Activated CD4-positive, alpha-beta T cell treated with anti-CD3 and anti-CD28 coated beads for 36 hours (primary cell): ENCODE measurements around the gene TEX54. TPM values are rescaled to one million over a fixed set of nuclear protein-coding genes. Genes with fewer than 3 reads are reported as not detected.

ENCODE experiments used
- ATAC-seq: fragments of 200-7000 bp; cut with Tn5 transposase; one replicate; pipeline ENCODE4 v1.10.0; 2021; ENCODE audit warnings: mild to moderate bottlenecking, moderate library complexity
- CTCF ChIA-PET: fragments of 350-600 bp; sonication (Branson Sonifier 250); formaldehyde crosslinking; loops from one replicate; lab custom pipeline; 2021; ENCODE audit warnings: antibody characterized with exemption; lab: Charles Lee
- POLR2A ChIA-PET: fragments of 350-600 bp; sonication (Branson Sonifier 250); formaldehyde crosslinking; loops from one replicate; lab custom pipeline; 2021; ENCODE audit warnings: antibody characterized with exemption, inconsistent platforms; lab: Charles Lee
- DNase-seq: peaks from one replicate; pipeline ENCODE4 v3.0.0-alpha.2; 2020
- H3K27ac Mint-ChIP-seq: one replicate; pipeline ENCODE4 v1.8.0; 2021; ENCODE audit warnings: mixed read lengths
- H3K27me3 Mint-ChIP-seq: one replicate; pipeline ENCODE4 v1.8.0; 2021; ENCODE audit warnings: mixed read lengths
- H3K36me3 Mint-ChIP-seq: one replicate; pipeline ENCODE4 v1.8.0; 2021; ENCODE audit warnings: low read depth, mixed read lengths
- H3K4me1 Mint-ChIP-seq: one replicate; pipeline ENCODE4 v1.8.0; 2021; ENCODE audit warnings: mixed read lengths
- H3K4me3 Mint-ChIP-seq: one replicate; pipeline ENCODE4 v1.8.0; 2021; ENCODE audit warnings: mild to moderate bottlenecking, moderate library complexity, mixed read lengths
- H3K9me3 Mint-ChIP-seq: one replicate; pipeline ENCODE4 v1.8.0; 2021; ENCODE audit warnings: low read depth, mixed read lengths
- intact Hi-C, 2 experiments: fragments of 100-400 bp; cut with DNase I in 1 of 2; cut with micrococcal nuclease in 1 of 2; formaldehyde crosslinking; loops; one replicate each; pipeline versions ENCODE4 v1.14.2 to v1.15.1; 2022 to 2024; cut with DNase I, micrococcal nuclease
- total RNA-seq, 2 experiments: library from RNA; stranded (reverse); gene quantifications; one replicate each; pipeline ENCODE4 v1.2.3, GENCODE V29; 2021

Gene TEX54
- total RNA-seq, 2 experiments from 2014 or later: 0.42 TPM; not detected in 1

- intact Hi-C loops: loop anchor here (1.0 to 2.0 kb wide), 16 partner anchors 14 to 232 kb away; partner anchors contain the start of genes TMEM179B (in 2 of the 2), TMEM223 (in 2 of the 2), WDR74 (in 2 of the 2) and HNRNPUL2 (in 1 of the 2)
- Mint-ChIP-seq H3K27me3 (no peaks in the 10 kb centered on the region), H3K4me3 (peak overlapping the region; percentile 99), H3K4me1 (peaks cover 29% of the 10 kb centered on the region), H3K9me3 (no peaks in the 10 kb centered on the region), H3K36me3 (peaks cover 29% of the 10 kb centered on the region), H3K27ac (peak overlapping the region; percentile 96)
- ChIA-PET CTCF (interaction anchor here (0.6 to 3.2 kb wide), 9 partner anchors 14 to 843 kb away, joined by 3 to 24 read pairs (median 3); partner anchors contain the start of gene TMEM179B), POLR2A (interaction anchor here (0.6 to 2.2 kb wide), 12 partner anchors 18 to 165 kb away, joined by 3 to 27 read pairs (median 4); partner anchors contain the start of genes SLC3A2, STX5, TMEM179B and ZBTB3)
- ATAC-seq (peak; percentile 20), DNase-seq (peak; percentile 56)
Observed at GRCh38 chr11:62805961-62806441, 26.6 kb downstream of the TEX54 start.

GRCh38 chr11:62805076-62805892, 27.4 kb downstream of the TEX54 start, which contains the start of gene NXF1:
Gene NXF1, minus strand, starts transcription at chr11:62805440. Its CDS starts 84 bp downstream, at chr11:62805356.
- intact Hi-C loops: loop anchor here (1.0 to 2.0 kb wide), 16 partner anchors 13 to 231 kb away; partner anchors contain the start of genes TMEM179B (in 2 of the 2), TMEM223 (in 2 of the 2), WDR74 (in 2 of the 2) and HNRNPUL2 (in 1 of the 2)
- CTCF ChIA-PET: interaction anchor here (0.6 to 3.2 kb wide), 8 partner anchors 15 to 844 kb away, joined by 3 to 24 read pairs (median 3); partner anchors contain the start of gene TMEM179B
- no peaks in the 10 kb centered on the region for H3K27me3 Mint-ChIP-seq

GRCh38 chr11:62804310-62805075, 28.1 kb downstream of the TEX54 start:
- POLR2A ChIA-PET: interaction anchor here (0.6 to 2.1 kb wide), 13 partner anchors 9 to 213 kb away, joined by 3 to 10 read pairs (median 5); partner anchors contain the start of genes STX5, TMEM223, TUT1 and UQCC3
- Mint-ChIP-seq H3K27me3 (no peaks in the 10 kb centered on the region), H3K9me3 (no peaks in the 10 kb centered on the region), H3K27ac (peak overlapping the region; percentile 97), H3K36me3 (peaks cover 41% of the 10 kb centered on the region), H3K4me1 (peaks cover 32% of the 10 kb centered on the region), H3K4me3 (peak overlapping the region; percentile 99)
- intact Hi-C loops: loop anchor here (1.0 to 2.0 kb wide), 16 partner anchors 12 to 230 kb away; partner anchors contain the start of genes TMEM179B (in 2 of the 2), TMEM223 (in 2 of the 2), WDR74 (in 2 of the 2) and HNRNPUL2 (in 1 of the 2)
- CTCF ChIA-PET: interaction anchor here (0.7 to 1.0 kb wide), 3 partner anchors 12 to 98 kb away, joined by 4 to 5 read pairs (median 4); partner anchors contain the start of gene TMEM179B
- ATAC-seq (peak; percentile 53), DNase-seq (peak; percentile 59)

More at GRCh38 chr11:62805076-62805892, 27.4 kb downstream of the TEX54 start, which contains the start of gene NXF1:
- ATAC-seq (peak; percentile 79), DNase-seq (peak; percentile 97)
- POLR2A ChIA-PET: interaction anchor here (0.5 to 2.2 kb wide), 14 partner anchors 13 to 164 kb away, joined by 3 to 27 read pairs (median 4); partner anchors contain the start of genes SLC3A2, STX5, TMEM179B and ZBTB3
- Mint-ChIP-seq H3K4me3 (peak within 1 kb of the TSS; percentile 99), H3K4me1 (peaks cover 29% of the 10 kb centered on the region), H3K36me3 (peaks cover 33% of the 10 kb centered on the region), H3K9me3 (no peaks in the 10 kb centered on the region), H3K27ac (peak within 1 kb of the TSS; percentile 97)

GRCh38 chr11:62801071-62801470, 31.6 kb downstream of the TEX54 start:
- no peak for ATAC-seq
- DNase-seq: no peak
- ChIA-PET POLR2A (interaction anchor here (0.5 to 2.2 kb wide), 5 partner anchors 9 to 50 kb away, joined by 5 to 13 read pairs (median 6); partner anchors contain the start of genes STX5, TEX54 and TMEM223), CTCF (interaction anchor here (0.8 to 1.3 kb wide), 3 partner anchors 10 to 15 kb away, joined by 3 to 6 read pairs (median 4); no protein-coding TSS in a partner anchor)
- no peak overlapping the region for H3K4me3 Mint-ChIP-seq
- no peaks in the 10 kb centered on the region for H3K9me3 Mint-ChIP-seq
- intact Hi-C loops: no loop called here
- no peaks in the 10 kb centered on the region for H3K27me3 Mint-ChIP-seq
- no peak overlapping the region for H3K27ac Mint-ChIP-seq
- H3K4me1 Mint-ChIP-seq: peaks cover 26% of the 10 kb centered on the region
- H3K36me3 Mint-ChIP-seq: peaks cover 68% of the 10 kb centered on the region

GRCh38 chr11:62799486-62799885, 33.2 kb downstream of the TEX54 start:
- ATAC-seq: no peak
- Mint-ChIP-seq H3K36me3 (peaks cover 81% of the 10 kb centered on the region), H3K4me3 (no peak overlapping the region)

GRCh38 chr11:62796281-62796680, 36.4 kb downstream of the TEX54 start:
- intact Hi-C loops: no loop called here
- no peaks in the 10 kb centered on the region for H3K9me3 Mint-ChIP-seq
- ATAC-seq (no peak), DNase-seq (no peak)
- peaks cover 15% of the 10 kb centered on the region for H3K4me1 Mint-ChIP-seq
- H3K27me3 Mint-ChIP-seq: no peaks in the 10 kb centered on the region
- H3K36me3 Mint-ChIP-seq: peaks cover 85% of the 10 kb centered on the region
- ChIA-PET POLR2A (interaction anchor here (0.6 to 1.5 kb wide), 4 partner anchors 8 to 127 kb away, joined by 4 to 11 read pairs (median 8); partner anchors contain the start of gene TMEM179B), CTCF (interaction anchor here (0.8 to 2.0 kb wide), 2 partner anchors 10 to 42 kb away, joined by 5 to 7 read pairs; partner anchors contain the start of gene ZBTB3)
- no peak overlapping the region for H3K27ac Mint-ChIP-seq
- H3K4me3 Mint-ChIP-seq: no peak overlapping the region

More at GRCh38 chr11:62799486-62799885, 33.2 kb downstream of the TEX54 start:
- Mint-ChIP-seq H3K27me3 (no peaks in the 10 kb centered on the region), H3K4me1 (peaks cover 24% of the 10 kb centered on the region), H3K9me3 (no peaks in the 10 kb centered on the region), H3K27ac (peak overlapping the region; percentile 5)
- ChIA-PET POLR2A (interaction anchor here (0.6 to 2.2 kb wide), 2 partner anchors 41 to 207 kb away, joined by 4 to 13 read pairs; no protein-coding TSS in a partner anchor), CTCF (no interaction called here)
- intact Hi-C loops: no loop called here
- DNase-seq: no peak

- intact Hi-C loops: no loop called here
- POLR2A ChIA-PET: interaction anchor here (0.7 to 1.4 kb wide), 3 partner anchors 9 to 47 kb away, joined by 3 to 8 read pairs (median 4); no protein-coding TSS in a partner anchor
- CTCF ChIA-PET: interaction anchor here (0.8 to 1.0 kb wide), 2 partner anchors 36 to 67 kb away, joined by 3 read pairs; no protein-coding TSS in a partner anchor
- Mint-ChIP-seq H3K4me3 (no peak overlapping the region), H3K36me3 (peaks cover 87% of the 10 kb centered on the region), H3K27me3 (no peaks in the 10 kb centered on the region), H3K9me3 (no peaks in the 10 kb centered on the region), H3K27ac (peak overlapping the region; percentile 75), H3K4me1 (peaks cover 29% of the 10 kb centered on the region)
- no peak for DNase-seq
- no peak for ATAC-seq
Observed at GRCh38 chr11:62794201-62794775, 38.4 kb downstream of the TEX54 start.

GRCh38 chr11:62792202-62792575, 40.5 kb downstream of the TEX54 start:
- H3K36me3 Mint-ChIP-seq: peaks cover 85% of the 10 kb centered on the region
- intact Hi-C loops: loop anchor here (1.0 kb wide), 5 partner anchors 13 to 89 kb away; partner anchors contain the start of genes NXF1 (in 2 of the 2) and ZBTB3 (in 1 of the 2)

GRCh38 chr11:62791501-62792201, 41.0 kb downstream of the TEX54 start, which contains the start of gene TMEM223:
Gene TMEM223, minus strand, starts transcription at chr11:62792006. Its CDS starts 12 bp downstream, at chr11:62791994.
- peak within 1 kb of the TSS; percentile 89 for H3K4me3 Mint-ChIP-seq
- POLR2A ChIA-PET: interaction anchor here (0.6 to 2.8 kb wide), 7 partner anchors 9 to 193 kb away, joined by 3 to 13 read pairs (median 5); no protein-coding TSS in a partner anchor
- peaks cover 81% of the 10 kb centered on the region for H3K36me3 Mint-ChIP-seq
- peak; percentile 95 for DNase-seq
- CTCF ChIA-PET: interaction anchor here (1.0 to 1.2 kb wide), 2 partner anchors 9 to 19 kb away, joined by 3 to 4 read pairs; no protein-coding TSS in a partner anchor
- ATAC-seq: peak; percentile 83
- H3K27ac Mint-ChIP-seq: peak within 1 kb of the TSS; percentile 90
- peaks cover 40% of the 10 kb centered on the region for H3K4me1 Mint-ChIP-seq
- intact Hi-C loops: loop anchor here (1.0 kb wide), 5 partner anchors 14 to 90 kb away; partner anchors contain the start of genes NXF1 (in 2 of the 2) and ZBTB3 (in 1 of the 2)
- H3K9me3 Mint-ChIP-seq: no peaks in the 10 kb centered on the region
- no peaks in the 10 kb centered on the region for H3K27me3 Mint-ChIP-seq

More at GRCh38 chr11:62792202-62792575, 40.5 kb downstream of the TEX54 start:
- ChIA-PET CTCF (interaction anchor here (0.6 to 1.2 kb wide), 2 partner anchors 20 to 229 kb away, joined by 3 read pairs; no protein-coding TSS in a partner anchor), POLR2A (interaction anchor here (0.6 to 2.8 kb wide), 4 partner anchors 10 to 127 kb away, joined by 3 to 13 read pairs (median 6); partner anchors contain the start of genes C11orf98 and CSKMT)
- DNase-seq (peak; percentile 48), ATAC-seq (peak; percentile 9)
- H3K4me1 Mint-ChIP-seq: peaks cover 40% of the 10 kb centered on the region
- H3K9me3 Mint-ChIP-seq: no peaks in the 10 kb centered on the region
- no peaks in the 10 kb centered on the region for H3K27me3 Mint-ChIP-seq
- H3K27ac Mint-ChIP-seq: peak overlapping the region; percentile 90
- H3K4me3 Mint-ChIP-seq: peak overlapping the region; percentile 89
